DLD1 (cell line): Measurements from ENCODE around the gene FOXP1.

Experiments
- in situ Hi-C: cut with HindIII; loops from 2 replicates; pipeline ENCODE4 v1.10.0; 2017; ENCODE audit warnings: low sequenced_read_pairs

The FOXP1 gene

GRCh38 chr3:71488391-71488809 is 95.1 kb downstream of the FOXP1 start:
- in situ Hi-C loops = no loop called here

- in situ Hi-C loops = no loop called here
Observed at GRCh38 chr3:71487418-71487817, 96.1 kb downstream of the FOXP1 start.

- in situ Hi-C loops = no loop called here
Observed at GRCh38 chr3:71486831-71487230, 96.7 kb downstream of the FOXP1 start.

GRCh38 chr3:71485896-71486295 is 97.6 kb downstream of the FOXP1 start:
- in situ Hi-C loops = no loop called here

- in situ Hi-C loops = no loop called here
Observed at GRCh38 chr3:71484452-71484851, 99.1 kb downstream of the FOXP1 start.

DNA sequence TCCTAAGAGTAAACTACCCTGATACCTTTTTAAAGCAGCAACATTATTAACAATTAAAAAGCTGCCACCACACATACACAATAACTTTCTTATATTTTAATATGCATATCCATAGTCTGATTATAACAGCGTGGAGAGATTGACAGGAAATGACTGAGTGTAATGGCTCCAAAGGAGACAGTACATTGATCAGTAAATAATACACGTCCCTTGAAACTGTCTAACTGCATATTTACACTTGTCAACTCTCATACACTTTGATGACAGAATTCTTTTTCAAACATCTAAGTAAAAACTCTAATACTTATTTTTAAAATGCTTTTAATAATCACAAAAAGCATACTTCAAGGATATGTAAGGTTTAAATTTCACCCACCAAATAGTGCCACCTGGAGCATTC is 99.5 kb downstream of the FOXP1 start:
- in situ Hi-C loops = no loop called here

DNA sequence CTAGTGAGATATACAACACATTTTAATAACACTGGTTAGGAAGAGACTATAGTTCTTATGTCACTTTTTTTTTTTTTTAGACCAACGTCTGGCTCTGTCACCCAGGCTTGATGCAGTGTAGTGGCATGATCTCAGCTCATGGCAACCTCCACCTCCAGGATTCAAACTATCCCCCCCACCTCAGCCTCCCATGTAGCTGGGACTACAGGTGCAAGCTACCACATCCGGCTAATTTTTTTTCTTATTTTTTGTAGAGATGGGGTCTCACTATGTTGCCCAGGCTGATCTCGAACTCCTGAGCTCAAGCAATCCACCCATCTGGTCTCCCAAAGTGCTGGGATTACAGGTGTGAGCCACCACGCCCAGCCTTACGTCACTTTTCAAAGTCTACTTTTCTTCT is 100.8 kb downstream of the FOXP1 start:
- in situ Hi-C loops = no loop called here

DNA sequence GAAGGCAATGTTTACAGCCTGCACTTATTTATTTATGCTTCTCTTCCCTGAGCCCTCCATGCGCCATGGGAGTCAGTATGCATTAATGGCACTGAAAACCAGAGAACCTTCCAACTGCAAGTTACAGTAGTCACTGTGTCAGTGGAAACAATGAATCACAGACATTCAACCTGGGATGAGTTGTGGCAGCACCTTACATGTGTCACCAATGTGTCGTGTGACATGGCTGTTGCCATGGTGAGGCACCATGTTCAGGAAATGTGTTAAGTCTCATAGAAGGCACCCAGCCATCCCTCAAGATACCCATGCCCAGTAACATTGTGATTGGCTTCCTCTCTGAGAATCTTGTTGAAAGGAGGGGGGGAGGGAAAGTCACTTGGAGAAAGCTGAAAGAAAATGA is 105.0 kb downstream of the FOXP1 start:
- in situ Hi-C loops = no loop called here

DNA sequence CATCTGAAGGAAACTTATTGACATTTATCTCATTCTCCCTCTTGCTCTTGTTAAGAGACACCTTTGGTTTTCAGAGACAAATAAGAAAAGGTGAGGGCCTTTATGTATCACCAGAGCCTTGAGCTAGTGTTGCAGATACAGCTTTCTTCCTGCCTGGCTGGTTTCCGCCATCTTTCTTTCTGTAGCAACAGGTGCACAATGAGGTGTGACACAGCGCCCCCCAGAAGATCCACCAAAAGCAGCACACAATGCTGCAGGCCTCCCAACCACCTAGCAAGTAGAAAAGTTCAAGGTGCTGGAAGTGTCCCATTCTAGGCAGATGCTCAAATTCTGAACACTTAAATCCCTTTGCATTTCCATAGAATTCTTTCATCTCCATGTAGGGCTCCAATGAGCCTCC is 106.6 kb downstream of the FOXP1 start:
- in situ Hi-C loops = no loop called here

DNA sequence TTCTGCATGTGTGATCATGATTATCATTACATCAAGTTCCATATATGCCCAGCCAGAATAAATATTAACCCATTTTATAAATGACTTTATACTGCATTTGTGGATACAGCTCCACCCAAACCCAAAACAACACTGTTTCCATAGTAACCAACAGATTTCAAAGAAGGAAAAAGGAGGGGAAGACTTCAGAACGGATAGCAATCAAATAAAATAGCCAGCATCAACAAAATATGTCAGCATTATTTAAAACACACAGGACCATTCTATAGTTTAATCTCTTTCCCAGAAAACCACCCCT is 114.4 kb downstream of the FOXP1 start:
- in situ Hi-C loops = no loop called here

GRCh38 chr3:71468311-71469137 is 115.0 kb downstream of the FOXP1 start:
- in situ Hi-C loops = no loop called here

- in situ Hi-C loops = no loop called here
Observed at GRCh38 chr3:71466483-71466882, 117.0 kb downstream of the FOXP1 start.

DNA sequence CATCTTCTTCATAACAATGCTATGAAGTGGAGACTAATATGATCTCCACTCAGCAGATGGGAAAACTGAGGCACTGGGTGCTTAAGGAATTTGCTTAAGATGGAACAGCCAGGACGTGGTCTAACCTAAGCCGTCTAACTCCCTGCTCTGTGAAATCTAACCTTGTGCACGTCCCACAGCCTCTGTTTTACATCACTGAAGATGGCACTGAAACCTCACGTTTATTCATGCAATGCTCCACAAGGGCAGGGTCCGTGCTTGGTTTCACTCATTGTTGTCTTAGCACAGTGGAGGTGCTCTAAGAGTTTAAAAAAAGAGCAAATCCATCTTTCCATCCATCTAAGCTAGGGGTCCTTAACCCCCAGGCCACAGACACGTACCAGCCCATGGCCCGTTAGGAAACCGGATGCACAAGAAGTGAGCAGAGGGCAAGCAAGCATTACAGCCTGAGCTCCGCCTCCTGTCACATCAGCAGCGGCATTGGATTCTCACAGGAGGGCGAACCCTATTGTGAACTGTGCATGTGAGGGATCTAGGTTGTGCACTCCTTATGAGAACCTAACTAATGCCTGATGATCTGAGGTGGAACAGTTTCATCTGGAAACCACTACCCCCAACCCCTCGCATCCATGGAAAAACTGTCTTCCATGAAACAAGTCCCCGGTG is 118.0 kb downstream of the FOXP1 start:
- in situ Hi-C loops = no loop called here

GRCh38 chr3:71464613-71465012 is 118.9 kb downstream of the FOXP1 start:
- in situ Hi-C loops = no loop called here

- in situ Hi-C loops = no loop called here
Observed at GRCh38 chr3:71463617-71464016, 119.9 kb downstream of the FOXP1 start.

DNA sequence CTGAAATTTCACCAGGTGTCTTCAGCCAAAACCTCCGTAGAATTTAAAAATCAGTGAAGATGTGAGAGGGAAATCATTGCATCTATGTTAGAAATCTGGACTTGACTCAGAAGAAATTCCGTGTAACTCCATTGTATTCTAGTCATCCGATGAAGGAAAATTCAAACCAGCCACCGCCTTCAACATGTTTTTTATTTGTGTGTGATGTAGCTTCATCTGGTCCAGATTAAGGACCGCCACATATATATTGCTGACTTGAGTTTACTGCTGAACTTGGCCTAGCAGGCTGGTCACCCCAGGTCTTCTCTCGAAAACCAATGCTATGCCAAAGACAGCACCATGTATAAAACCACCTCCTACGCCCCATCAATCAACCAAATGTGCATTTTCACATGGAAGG is 120.9 kb downstream of the FOXP1 start:
- in situ Hi-C loops = no loop called here

DNA sequence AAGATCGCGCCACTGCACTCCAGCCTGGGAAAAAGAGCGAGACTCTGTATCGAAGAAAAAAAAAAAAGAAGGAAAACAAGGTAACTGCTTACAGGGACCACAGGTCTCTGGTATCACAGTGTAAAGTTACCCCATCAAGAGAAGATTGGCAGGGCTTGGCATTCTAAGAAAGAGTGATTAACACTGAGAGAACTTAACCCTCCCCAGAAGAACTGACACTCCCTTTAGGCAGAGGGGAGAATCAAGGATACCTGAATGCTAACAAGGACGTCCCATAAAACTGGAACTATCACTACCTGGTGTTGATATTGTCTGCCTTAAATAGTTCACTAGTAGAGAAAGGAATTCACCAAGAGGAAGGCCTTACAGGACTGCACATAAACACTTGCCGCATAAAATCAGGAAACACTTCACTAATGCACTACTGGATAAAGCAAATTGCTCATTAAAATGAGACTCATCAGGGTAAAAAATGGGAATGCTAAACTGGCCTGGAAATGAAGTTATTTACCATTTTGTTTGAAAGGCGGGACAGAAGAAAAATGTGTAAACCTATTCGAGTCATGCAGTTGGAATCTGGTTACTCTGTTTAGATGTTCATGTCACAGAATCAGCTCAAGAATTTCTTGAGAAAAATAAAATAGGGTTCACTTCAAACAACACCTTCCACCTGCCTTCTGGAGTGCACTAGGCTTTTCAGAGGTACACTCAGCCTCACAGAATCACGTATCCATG is 121.6 kb downstream of the FOXP1 start:
- in situ Hi-C loops = no loop called here

GRCh38 chr3:71461114-71461513 is 122.4 kb downstream of the FOXP1 start:
- in situ Hi-C loops = no loop called here

DNA sequence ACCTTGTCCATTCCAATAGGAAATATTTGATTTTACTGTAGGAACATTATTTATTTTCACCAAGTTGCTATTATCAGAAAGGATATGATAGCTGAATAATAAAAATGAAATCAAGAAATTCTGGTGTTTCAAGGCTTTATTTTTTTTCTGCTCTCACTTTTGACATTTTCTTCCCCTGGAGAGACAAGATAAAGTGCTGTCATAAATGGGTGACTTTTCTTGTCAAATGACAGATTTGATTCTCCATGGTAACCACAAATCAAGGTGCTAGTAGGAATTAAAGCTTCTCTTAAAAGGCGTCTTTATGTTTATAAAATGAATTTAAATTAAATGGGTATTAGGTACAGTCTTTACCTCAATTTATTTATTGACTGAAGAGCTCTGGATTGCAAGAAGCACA is 124.6 kb downstream of the FOXP1 start:
- in situ Hi-C loops = no loop called here

DNA sequence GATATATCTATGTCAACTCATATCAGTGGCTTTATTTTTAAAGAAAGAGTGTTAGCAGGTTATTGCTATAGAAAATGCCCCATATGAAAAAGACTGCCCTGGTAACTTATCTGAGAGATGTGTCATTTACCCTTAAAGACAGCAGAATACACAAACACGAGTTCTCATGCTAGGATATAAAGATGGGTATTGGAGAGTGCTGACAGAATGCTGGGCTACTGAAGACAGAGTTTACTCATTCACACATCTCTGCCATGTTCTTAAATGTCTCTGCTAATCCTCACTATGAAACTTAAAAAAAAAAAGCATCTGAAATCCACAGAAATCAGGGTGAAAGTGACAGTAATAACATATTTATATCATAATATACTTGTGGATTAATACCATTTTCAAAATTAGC is 126.7 kb downstream of the FOXP1 start:
- in situ Hi-C loops = no loop called here

DNA sequence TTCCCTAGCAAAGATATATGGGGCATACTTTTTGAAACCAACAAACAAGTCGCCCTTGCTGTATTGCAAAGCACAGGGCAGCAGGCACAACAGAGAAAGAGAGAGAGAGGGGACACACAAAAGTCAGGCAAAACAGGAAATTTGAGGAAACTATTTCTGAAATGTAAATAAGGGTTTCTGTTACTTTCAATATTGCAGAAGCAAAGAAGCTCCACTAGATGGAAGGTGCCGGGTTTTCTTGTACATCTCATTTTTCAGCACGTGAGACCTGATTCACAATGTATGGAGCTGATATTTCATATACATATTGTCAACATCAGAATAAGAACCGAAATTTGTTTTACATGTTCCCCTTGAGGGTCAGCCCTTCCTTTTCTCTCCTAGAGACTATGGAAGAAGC is 127.4 kb downstream of the FOXP1 start:
- in situ Hi-C loops = no loop called here
